Sigmoid colon (tissue), 4 donors: ENCODE data around the gene OPCML.

Source experiments
- POLR2A ChIP-seq, 2 donors: fragments of 450-650 bp; IDR thresholded peaks; one replicate each; pipeline ENCODE4 v1.6.1; 2016; ENCODE audit warnings: antibody characterized with exemption in 2 of 2, mild to moderate bottlenecking in 2 of 2, moderate library complexity in 2 of 2
- POLR2AphosphoS5 ChIP-seq, 4 donors: sonication (generic); formaldehyde crosslinking; IDR thresholded peaks; one replicate each; pipeline ENCODE4 v1.6.1; 2017; ENCODE audit warnings: antibody characterized with exemption in 4 of 4
- TF ChIP-seq, protein P1 (sequence below), 4 experiments: fragments of 450-650 bp in 3 of 4; fragments of 200-600 bp in 1 of 4; IDR thresholded peaks; one replicate each; pipeline ENCODE4 v1.5.1; 2016 to 2019; ENCODE audit warnings: antibody characterized with exemption in 4 of 4, mild to moderate bottlenecking in 3 of 4, moderate library complexity in 2 of 4

DNA sequence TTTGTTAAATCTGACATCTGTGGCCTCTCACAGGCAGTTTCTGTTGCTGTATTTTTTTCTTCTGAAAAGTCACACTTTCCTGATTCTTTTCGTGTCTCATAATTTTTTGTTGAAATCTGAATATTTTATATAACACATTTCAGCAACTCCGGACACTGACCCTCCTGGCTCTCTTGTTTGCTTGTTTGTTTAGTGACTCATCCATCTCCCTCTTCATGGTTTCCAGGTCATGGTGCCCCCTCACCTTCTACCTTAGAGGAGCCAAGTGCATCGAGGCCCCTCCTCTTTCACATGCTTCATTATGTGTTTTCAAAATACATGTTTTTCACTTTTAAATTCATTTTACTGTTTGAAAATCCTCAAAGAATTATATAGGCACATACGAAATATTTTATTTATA is 562.4 kb downstream of the OPCML start:
- TF ChIP-seq, protein P1, sequence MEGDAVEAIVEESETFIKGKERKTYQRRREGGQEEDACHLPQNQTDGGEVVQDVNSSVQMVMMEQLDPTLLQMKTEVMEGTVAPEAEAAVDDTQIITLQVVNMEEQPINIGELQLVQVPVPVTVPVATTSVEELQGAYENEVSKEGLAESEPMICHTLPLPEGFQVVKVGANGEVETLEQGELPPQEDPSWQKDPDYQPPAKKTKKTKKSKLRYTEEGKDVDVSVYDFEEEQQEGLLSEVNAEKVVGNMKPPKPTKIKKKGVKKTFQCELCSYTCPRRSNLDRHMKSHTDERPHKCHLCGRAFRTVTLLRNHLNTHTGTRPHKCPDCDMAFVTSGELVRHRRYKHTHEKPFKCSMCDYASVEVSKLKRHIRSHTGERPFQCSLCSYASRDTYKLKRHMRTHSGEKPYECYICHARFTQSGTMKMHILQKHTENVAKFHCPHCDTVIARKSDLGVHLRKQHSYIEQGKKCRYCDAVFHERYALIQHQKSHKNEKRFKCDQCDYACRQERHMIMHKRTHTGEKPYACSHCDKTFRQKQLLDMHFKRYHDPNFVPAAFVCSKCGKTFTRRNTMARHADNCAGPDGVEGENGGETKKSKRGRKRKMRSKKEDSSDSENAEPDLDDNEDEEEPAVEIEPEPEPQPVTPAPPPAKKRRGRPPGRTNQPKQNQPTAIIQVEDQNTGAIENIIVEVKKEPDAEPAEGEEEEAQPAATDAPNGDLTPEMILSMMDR (IDR thresholded peaks at IDR 0.05) = no peak
- no peak for TF ChIP-seq POLR2A (IDR thresholded peaks at IDR 0.05)
- no peak for TF ChIP-seq POLR2AphosphoS5 (IDR thresholded peaks at IDR 0.05)
